ENCODE results near the gene RFNG. TPM values are rescaled to one million over a fixed set of nuclear protein-coding genes. Genes with fewer than 3 reads are reported as not detected.
A peak's percentile ranks its signal among the peaks of the same experiment; 100 is the strongest.

Gene RFNG
- total and polyA plus RNA-seq, 2 of the 13 experiments (the other 11 are each of a cell fraction or from before 2014, with no cell fraction given) = 61.4 to 64.0 TPM

GRCh38 chr17:82065638-82066303 is 14.2 kb upstream of the RFNG start, which contains the start of gene DUS1L (continued):
- no peak for TF ChIP-seq ZNF652 (CRISPR knock-in tag; IDR thresholded peaks at IDR 0.05; ENCODE audit: borderline replicate concordance, low read depth)
- no peak for TF ChIP-seq ELK4 (CRISPR knock-in tag; IDR thresholded peaks at IDR 0.05; ENCODE audit: borderline replicate concordance)
- peak; percentile 93 for TF ChIP-seq IKZF4 (CRISPR knock-in tag; IDR thresholded peaks at IDR 0.05; ENCODE audit: borderline replicate concordance, low read depth, not compliant biosample characterization)
- TF ChIP-seq PTBP1 (IDR thresholded peaks at IDR 0.05; ENCODE audit: low read depth, low read length, poor library complexity, severe bottlenecking) = peak; percentile 83
- TF ChIP-seq KDM4B (CRISPR knock-in tag; IDR thresholded peaks at IDR 0.05) = peak; percentile 82; the same call in 1 of the 2 replicates
- TF ChIP-seq ZNF367 (CRISPR knock-in tag; IDR thresholded peaks at IDR 0.05; ENCODE audit: borderline replicate concordance) = 0 out of 2 replicates have a peak, but pooled peaks have one; percentile 53
- peak; percentile 98 for TF ChIP-seq SAFB2 (CRISPR knock-in tag; IDR thresholded peaks at IDR 0.05; ENCODE audit: borderline replicate concordance, low read depth)
- peak; percentile 57; the same call in 1 of the 2 replicates for TF ChIP-seq TFE3 (CRISPR knock-in tag; IDR thresholded peaks at IDR 0.05)
- peak; percentile 98; the same call in 1 of the 2 replicates for TF ChIP-seq ZNF691 (CRISPR knock-in tag; IDR thresholded peaks at IDR 0.05; ENCODE audit: borderline replicate concordance, low read depth)
- peak; percentile 79; the same call in 1 of the 2 replicates for TF ChIP-seq NFE2L1 (CRISPR knock-in tag; IDR thresholded peaks at IDR 0.05; ENCODE audit: borderline replicate concordance)
- TF ChIP-seq TRIM22 (IDR thresholded peaks at IDR 0.05) = no peak
- 0 out of 2 replicates have a peak, but pooled peaks have one; percentile 30 for TF ChIP-seq ZNF510 (CRISPR knock-in tag; IDR thresholded peaks at IDR 0.05; ENCODE audit: low read depth)
- TF ChIP-seq SRSF1 (optimal IDR thresholded peaks at IDR 0.05; ENCODE audit: low read depth, low read length) = no peak
- TF ChIP-seq HNF1A (IDR thresholded peaks at IDR 0.05; ENCODE audit: low read depth) = no peak
- TF ChIP-seq HNF1A (CRISPR knock-in tag; IDR thresholded peaks at IDR 0.05; ENCODE audit: borderline replicate concordance) = peak; percentile 71; the same call in 1 of the 2 replicates
- peak; percentile 74 for TF ChIP-seq TEAD3 (CRISPR knock-in tag; optimal IDR thresholded peaks at IDR 0.05; ENCODE audit: borderline replicate concordance)
- 0 out of 2 replicates have a peak, but pooled peaks have one; percentile 70 for TF ChIP-seq HNRNPL (IDR thresholded peaks at IDR 0.05; ENCODE audit: low read depth, low read length)
- 0 out of 2 replicates have a peak, but pooled peaks have one; percentile 55 for TF ChIP-seq RNF2 (conservative IDR thresholded peaks at IDR 0.05; ENCODE audit: low read depth)
